PFSK-1 (cell line): ENCODE data around the gene PILRB.

Source experiments
- FOXP2 ChIP-seq: optimal IDR thresholded peaks from 2 replicates; pipeline ENCODE3; 2011; ENCODE audit warnings: borderline replicate concordance, control low read depth, inconsistent platforms; ENCODE audit not compliant: insufficient read depth; ENCODE audit errors: extremely low read length, extremely low read depth
- POLR2AphosphoS5 ChIP-seq: IDR thresholded peaks from 2 replicates; pipeline ENCODE4 v1.6.1; 2012; ENCODE audit warnings: low read depth, mild to moderate bottlenecking, control low read depth, low read length, moderate library complexity
- SIN3A ChIP-seq: IDR thresholded peaks from 2 replicates; pipeline ENCODE4 v1.6.1; 2012; ENCODE audit warnings: mild to moderate bottlenecking, low read length, moderate library complexity, borderline replicate concordance; ENCODE audit not compliant: insufficient read depth
- TAF1 ChIP-seq: IDR thresholded peaks from 2 replicates; pipeline ENCODE4 v1.6.1; 2012; ENCODE audit warnings: low read length, control low read depth, borderline replicate concordance; ENCODE audit not compliant: insufficient read depth
- TF ChIP-seq, protein P1 (sequence below), 2 experiments: IDR thresholded peaks; 2 replicates each; pipeline versions ENCODE4 v1.6.1 to v1.8.0; 2011 to 2012; ENCODE audit warnings: low read depth in 2 of 2, low read length in 2 of 2, control low read depth in 1 of 2, inconsistent platforms in 1 of 2, mild to moderate bottlenecking in 1 of 2, moderate library complexity in 1 of 2; ENCODE audit not compliant: insufficient read depth in 1 of 2

GRCh38 chr7:100351657-100352058, 6.3 kb upstream of the PILRB start:
- TF ChIP-seq FOXP2 (no peak), POLR2AphosphoS5 (no peak), TAF1 (no peak), SIN3A (no peak)
- TF ChIP-seq, protein P1, sequence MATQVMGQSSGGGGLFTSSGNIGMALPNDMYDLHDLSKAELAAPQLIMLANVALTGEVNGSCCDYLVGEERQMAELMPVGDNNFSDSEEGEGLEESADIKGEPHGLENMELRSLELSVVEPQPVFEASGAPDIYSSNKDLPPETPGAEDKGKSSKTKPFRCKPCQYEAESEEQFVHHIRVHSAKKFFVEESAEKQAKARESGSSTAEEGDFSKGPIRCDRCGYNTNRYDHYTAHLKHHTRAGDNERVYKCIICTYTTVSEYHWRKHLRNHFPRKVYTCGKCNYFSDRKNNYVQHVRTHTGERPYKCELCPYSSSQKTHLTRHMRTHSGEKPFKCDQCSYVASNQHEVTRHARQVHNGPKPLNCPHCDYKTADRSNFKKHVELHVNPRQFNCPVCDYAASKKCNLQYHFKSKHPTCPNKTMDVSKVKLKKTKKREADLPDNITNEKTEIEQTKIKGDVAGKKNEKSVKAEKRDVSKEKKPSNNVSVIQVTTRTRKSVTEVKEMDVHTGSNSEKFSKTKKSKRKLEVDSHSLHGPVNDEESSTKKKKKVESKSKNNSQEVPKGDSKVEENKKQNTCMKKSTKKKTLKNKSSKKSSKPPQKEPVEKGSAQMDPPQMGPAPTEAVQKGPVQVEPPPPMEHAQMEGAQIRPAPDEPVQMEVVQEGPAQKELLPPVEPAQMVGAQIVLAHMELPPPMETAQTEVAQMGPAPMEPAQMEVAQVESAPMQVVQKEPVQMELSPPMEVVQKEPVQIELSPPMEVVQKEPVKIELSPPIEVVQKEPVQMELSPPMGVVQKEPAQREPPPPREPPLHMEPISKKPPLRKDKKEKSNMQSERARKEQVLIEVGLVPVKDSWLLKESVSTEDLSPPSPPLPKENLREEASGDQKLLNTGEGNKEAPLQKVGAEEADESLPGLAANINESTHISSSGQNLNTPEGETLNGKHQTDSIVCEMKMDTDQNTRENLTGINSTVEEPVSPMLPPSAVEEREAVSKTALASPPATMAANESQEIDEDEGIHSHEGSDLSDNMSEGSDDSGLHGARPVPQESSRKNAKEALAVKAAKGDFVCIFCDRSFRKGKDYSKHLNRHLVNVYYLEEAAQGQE (IDR thresholded peaks at IDR 0.05; ENCODE audit: insufficient read depth in 1 of 2, low read depth in 2 of 2, low read length in 2 of 2) = no peak
